Omental fat pad (tissue), 4 donors: ENCODE results near the gene TBC1D16. TPM values are rescaled to one million over a fixed set of nuclear protein-coding genes. Genes with fewer than 3 reads are reported as not detected.

ENCODE experiments used
- ATAC-seq: fragments of 150-250 bp; one replicate; pipeline ENCODE4 v1.9.1; 2016; ENCODE audit warnings: mild to moderate bottlenecking, moderate library complexity; ENCODE audit not compliant: low FRiP score
- DNase-seq: peaks from one replicate; pipeline ENCODE4 v3.0.0-alpha.2; 2019; ENCODE audit warnings: low spot score
- CTCF ChIP-seq, 3 donors: fragments of 450-650 bp; IDR thresholded peaks; one replicate each; pipeline ENCODE4 v1.5.1; 2016 to 2017; ENCODE audit warnings: antibody characterized with exemption in 3 of 3, mild to moderate bottlenecking in 3 of 3, moderate library complexity in 2 of 3
- total RNA-seq, 4 donors: library from RNA; depleted of rRNA; stranded (reverse); fragments of >200 nt; gene quantifications; one replicate each; pipeline ENCODE4 v1.1.0, GENCODE V29; 2016

Gene TBC1D16
- total RNA-seq, 4 donors from 2014 or later: 46.1 to 97.9 (median 65.3) TPM

- ATAC-seq: no peak
- DNase-seq: no peak
- no peak for TF ChIP-seq CTCF (IDR thresholded peaks at IDR 0.05)
Measured at GRCh38 chr17:79986411-79987186, 49.1 kb downstream of the TBC1D16 start.

- no peak for ATAC-seq
- no peak for DNase-seq
- no peak for TF ChIP-seq CTCF (IDR thresholded peaks at IDR 0.05)
Measured at GRCh38 chr17:79985943-79986391, 49.7 kb downstream of the TBC1D16 start.

GRCh38 chr17:79985361-79985942, 50.2 kb downstream of the TBC1D16 start:
- DNase-seq (no peak), ATAC-seq (no peak)
- no peak for TF ChIP-seq CTCF (IDR thresholded peaks at IDR 0.05)

GRCh38 chr17:79984877-79985276, 50.8 kb downstream of the TBC1D16 start:
- ATAC-seq (no peak), DNase-seq (no peak)
- TF ChIP-seq CTCF (IDR thresholded peaks at IDR 0.05): no peak

GRCh38 chr17:79984045-79984840, 51.4 kb downstream of the TBC1D16 start:
- no peak for TF ChIP-seq CTCF (IDR thresholded peaks at IDR 0.05)
- no peak for DNase-seq
- ATAC-seq: no peak

- DNase-seq: no peak
- no peak for ATAC-seq
- no peak for TF ChIP-seq CTCF (IDR thresholded peaks at IDR 0.05)
Measured at GRCh38 chr17:79983456-79983855, 52.2 kb downstream of the TBC1D16 start.
